ENCODE data around the gene ARHGEF4.

The ARHGEF4 gene

GRCh38 chr2:130834091-130834930 is 2.4 kb upstream of the ARHGEF4 start:
- H3K4me3 ChIP-seq (ENCODE audit: control insufficient read depth, low read depth, low read length): no peak overlapping the region
- DNase-seq (ENCODE audit: low read depth): peak; percentile 6
- TF ChIP-seq CTCF (conservative IDR thresholded peaks at IDR 0.05; ENCODE audit: control insufficient read depth, insufficient read depth, low read depth, low read length): no peak

- no peak for TF ChIP-seq CTCF (conservative IDR thresholded peaks at IDR 0.05; ENCODE audit: control insufficient read depth, insufficient read depth, low read depth, low read length)
- no peak overlapping the region for H3K4me3 ChIP-seq (ENCODE audit: control insufficient read depth, low read depth, low read length)
- no peak for DNase-seq (ENCODE audit: low read depth)
Measured at GRCh38 chr2:130834931-130835765, 1.6 kb upstream of the ARHGEF4 start.

GRCh38 chr2:130835766-130836015 is 1.0 kb upstream of the ARHGEF4 start:
- no peak for TF ChIP-seq CTCF (conservative IDR thresholded peaks at IDR 0.05; ENCODE audit: control insufficient read depth, insufficient read depth, low read depth, low read length)
- no peak for DNase-seq (ENCODE audit: low read depth)
- H3K4me3 ChIP-seq (ENCODE audit: control insufficient read depth, low read depth, low read length): no peak overlapping the region

GRCh38 chr2:130837175-130837810 is 579 bp downstream of the ARHGEF4 start:
- no peak for DNase-seq (ENCODE audit: low read depth)
- TF ChIP-seq CTCF (conservative IDR thresholded peaks at IDR 0.05; ENCODE audit: control insufficient read depth, insufficient read depth, low read depth, low read length): no peak
- no peak overlapping the region for H3K4me3 ChIP-seq (ENCODE audit: control insufficient read depth, low read depth, low read length)

- H3K4me3 ChIP-seq (ENCODE audit: control insufficient read depth, low read depth, low read length): no peak overlapping the region
- no peak for TF ChIP-seq CTCF (conservative IDR thresholded peaks at IDR 0.05; ENCODE audit: control insufficient read depth, insufficient read depth, low read depth, low read length)
- no peak for DNase-seq (ENCODE audit: low read depth)
Measured at GRCh38 chr2:130837811-130838565, 1.3 kb downstream of the ARHGEF4 start.

Measured in fibroblast of mammary gland (primary cell).